Transverse colon (tissue), 4 donors: ENCODE measurements around the gene ZNF619. TPM values are rescaled to one million over a fixed set of nuclear protein-coding genes. Genes with fewer than 3 reads are reported as not detected.

Experiments used
- DNase-seq: peaks from one replicate; pipeline ENCODE4 v3.0.0-alpha.2; 2019
- H3K27ac ChIP-seq, 4 donors: fragments of 200-600 bp; sonication (generic); 2 replicates each; pipeline ENCODE4 v1.5.1; 2016 to 2018; ENCODE audit warnings: inconsistent platforms in 4 of 4
- H3K27me3 ChIP-seq: fragments of 200-600 bp; sonication (generic); 2 replicates; pipeline ENCODE4 v1.5.1; 2017; ENCODE audit warnings: inconsistent platforms
- H3K36me3 ChIP-seq, 4 donors: fragments of 200-600 bp; sonication (generic); 2 replicates each; pipeline ENCODE4 v1.5.1; 2017 to 2019; ENCODE audit warnings: inconsistent platforms in 4 of 4
- H3K4me1 ChIP-seq, 4 donors: fragments of 200-600 bp; sonication (generic); 2 replicates each; pipeline ENCODE4 v1.5.1; 2017 to 2020; ENCODE audit warnings: inconsistent platforms in 4 of 4
- H3K4me3 ChIP-seq, 4 donors: fragments of 200-600 bp; sonication (generic); 1 replicate in 1 of 4; 2 replicates in 3 of 4; pipeline versions ENCODE4 v1.5.1 to v1.6.1; 2017 to 2019; ENCODE audit warnings: inconsistent platforms in 4 of 4
- H3K9me3 ChIP-seq, 2 donors: fragments of 200-600 bp; sonication (generic); 2 replicates each; pipeline ENCODE4 v1.5.1; 2017 to 2019; ENCODE audit warnings: inconsistent platforms in 2 of 2
- CTCF ChIP-seq, 5 experiments: fragments of 200-600 bp in 3 of 5; fragments of 450-650 bp in 2 of 5; sonication (generic) in 3 of 5; IDR thresholded peaks; 1 replicate in 2 of 5; 2 replicates in 3 of 5; pipeline ENCODE4 v1.5.1; 2016 to 2017; ENCODE audit warnings: antibody characterized with exemption in 5 of 5, inconsistent platforms in 3 of 5, mild to moderate bottlenecking in 2 of 5, moderate library complexity in 1 of 5
- EP300 ChIP-seq: sonication (generic); formaldehyde crosslinking; IDR thresholded peaks from one replicate; pipeline ENCODE4 v1.6.1; 2017; ENCODE audit warnings: antibody characterized with exemption, low read depth
- POLR2A ChIP-seq: fragments of 450-650 bp; IDR thresholded peaks from one replicate; pipeline ENCODE4 v1.6.1; 2016; ENCODE audit warnings: antibody characterized with exemption, mild to moderate bottlenecking, moderate library complexity
- POLR2AphosphoS5 ChIP-seq, 3 donors: sonication (generic); formaldehyde crosslinking; IDR thresholded peaks; one replicate each; pipeline ENCODE4 v1.6.1; 2016; ENCODE audit warnings: antibody characterized with exemption in 3 of 3
- WGBS, 2 donors: methylation state at CpG; one replicate each; pipeline ENCODE4 v1.1.5; 2018; ENCODE audit warnings: low coverage in 1 of 2; 5-methylcytosine and 5-hydroxymethylcytosine counted together
- in situ Hi-C, 4 donors: fragments of 200-750 bp; cut with MboI; loops; one replicate each; pipeline versions ENCODE4 v1.15.0 to v1.15.1; 2017; ENCODE audit warnings: low sequenced_read_pairs in 3 of 4, low pct_ligation_motif_present in 1 of 4, low pct_unique_long_range_greater_than_20kb in 1 of 4
- intact Hi-C: fragments of 100-400 bp; cut with DNase I; formaldehyde crosslinking; loops from one replicate; pipeline ENCODE4 v1.15.1; 2023; ENCODE audit warnings: low total_unique reads
- total RNA-seq, 4 donors: library from RNA; depleted of rRNA; stranded (reverse); fragments of >200 nt; gene quantifications; one replicate each; pipeline ENCODE4 v1.1.0, GENCODE V29; 2016

ZNF619 gene
- total RNA-seq, 4 donors from 2014 or later: 2.0 to 7.9 (median 4.8) TPM

GRCh38 chr3:40445880-40446279 lies 31.0 kb upstream of the ZNF619 start:
- in situ Hi-C loops: no loop called here
- intact Hi-C loops: no loop called here
- WGBS, 2 donors: 75 to 77% methylated on average over 4 of the region's 4 CpGs
- H3K27ac ChIP-seq: no peak overlapping the region
- H3K9me3 ChIP-seq: no peaks in the 10 kb centered on the region
- no peak overlapping the region for H3K4me3 ChIP-seq
- H3K36me3 ChIP-seq: no peaks in the 10 kb centered on the region
- H3K27me3 ChIP-seq: no peaks in the 10 kb centered on the region
- DNase-seq: no peak
- TF ChIP-seq CTCF (IDR thresholded peaks at IDR 0.05): no peak
- TF ChIP-seq POLR2AphosphoS5 (IDR thresholded peaks at IDR 0.05): no peak
- TF ChIP-seq POLR2A: no peak
- TF ChIP-seq EP300: no peak
- H3K4me1 ChIP-seq: no peaks in the 10 kb centered on the region

GRCh38 chr3:40450438-40450837 lies 26.5 kb upstream of the ZNF619 start:
- 89 to 100% methylated on average over 2 of the region's 2 CpGs for WGBS, 2 donors
- intact Hi-C loops (no loop called here), in situ Hi-C loops (no loop called here)

GRCh38 chr3:40451551-40451950 lies 25.4 kb upstream of the ZNF619 start:
- DNase-seq: no peak
- intact Hi-C loops: no loop called here
- no peak for TF ChIP-seq POLR2AphosphoS5 (IDR thresholded peaks at IDR 0.05)
- TF ChIP-seq POLR2A: no peak
- no peak for TF ChIP-seq CTCF (IDR thresholded peaks at IDR 0.05)
- no peak for TF ChIP-seq EP300
- H3K4me1 ChIP-seq: peaks cover 11 to 25% (median 17%) of the 10 kb centered on the region in 4 donors
- no peaks in the 10 kb centered on the region for H3K27me3 ChIP-seq
- H3K9me3 ChIP-seq: no peaks in the 10 kb centered on the region
- H3K36me3 ChIP-seq: no peaks in the 10 kb centered on the region
- H3K4me3 ChIP-seq: no peak overlapping the region
- H3K27ac ChIP-seq: no peak overlapping the region
- in situ Hi-C loops: no loop called here

More at GRCh38 chr3:40450438-40450837, 26.5 kb upstream of the ZNF619 start:
- H3K4me1 ChIP-seq: peaks cover 7 to 21% (median 15%) of the 10 kb centered on the region in 4 donors
- H3K4me3 ChIP-seq: no peak overlapping the region
- TF ChIP-seq POLR2AphosphoS5 (IDR thresholded peaks at IDR 0.05) (no peak), EP300 (no peak), CTCF (IDR thresholded peaks at IDR 0.05) (no peak), POLR2A (no peak)
- no peaks in the 10 kb centered on the region for H3K36me3 ChIP-seq
- DNase-seq: no peak
- H3K9me3 ChIP-seq: no peaks in the 10 kb centered on the region
- H3K27ac ChIP-seq: no peak overlapping the region
- H3K27me3 ChIP-seq: no peaks in the 10 kb centered on the region

GRCh38 chr3:40452057-40452456 lies 24.9 kb upstream of the ZNF619 start:
- Histone ChIP-seq H3K36me3 (no peaks in the 10 kb centered on the region), H3K4me3 (peak overlapping the region in 3 of 4 donors; percentile 62 to 68 (median 68)), H3K27ac (peak overlapping the region; percentile 89 to 92 (median 90)), H3K9me3 (no peaks in the 10 kb centered on the region), H3K4me1 (peaks cover 12 to 26% (median 18%) of the 10 kb centered on the region in 4 donors), H3K27me3 (no peaks in the 10 kb centered on the region)
- intact Hi-C loops: no loop called here
- TF ChIP-seq CTCF (IDR thresholded peaks at IDR 0.05) (no peak), EP300 (no peak), POLR2AphosphoS5 (IDR thresholded peaks at IDR 0.05) (no peak), POLR2A (no peak)
- in situ Hi-C loops: no loop called here
- WGBS, 2 donors: 82 to 93% methylated on average over 1 of the region's 1 CpG
- DNase-seq: no peak
